Measurements from ENCODE around the gene CRADD.

CRADD gene

DNA sequence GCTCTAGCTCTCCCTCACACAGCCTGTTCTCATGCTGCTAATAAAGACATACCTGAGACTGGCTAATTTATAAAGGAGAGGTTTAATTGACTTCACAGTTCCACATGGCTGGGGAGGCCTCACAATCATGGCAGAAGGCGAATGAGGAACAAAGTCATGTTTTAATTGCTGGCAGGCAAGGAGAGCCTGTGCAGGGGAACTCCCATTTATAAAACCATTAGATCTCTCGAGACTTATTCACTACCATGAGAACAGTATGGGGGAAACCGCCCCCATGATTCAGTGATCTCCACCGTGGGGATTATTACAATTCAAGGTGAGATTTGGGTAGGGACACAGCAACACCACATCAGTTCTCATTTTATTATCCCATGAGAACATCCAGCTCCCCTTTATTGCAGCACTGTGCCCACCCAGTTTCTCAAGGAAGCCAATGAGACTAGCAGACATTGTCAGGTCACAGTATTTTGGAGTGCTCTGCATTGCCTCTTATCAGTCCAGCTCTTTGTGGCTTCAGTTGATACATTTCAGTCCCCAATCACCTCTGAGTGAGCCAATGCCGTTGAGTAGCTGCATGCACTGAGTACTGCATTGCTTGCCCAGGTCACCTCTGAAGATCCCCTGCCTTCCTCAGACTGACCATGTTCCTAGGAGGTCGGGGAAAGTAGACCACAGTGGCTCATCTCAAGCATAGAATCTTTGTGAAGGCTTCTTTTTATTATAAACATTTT, 131.2 kb downstream of the CRADD start:
- DNase-seq (ENCODE audit: low read depth), result no peak

DNA sequence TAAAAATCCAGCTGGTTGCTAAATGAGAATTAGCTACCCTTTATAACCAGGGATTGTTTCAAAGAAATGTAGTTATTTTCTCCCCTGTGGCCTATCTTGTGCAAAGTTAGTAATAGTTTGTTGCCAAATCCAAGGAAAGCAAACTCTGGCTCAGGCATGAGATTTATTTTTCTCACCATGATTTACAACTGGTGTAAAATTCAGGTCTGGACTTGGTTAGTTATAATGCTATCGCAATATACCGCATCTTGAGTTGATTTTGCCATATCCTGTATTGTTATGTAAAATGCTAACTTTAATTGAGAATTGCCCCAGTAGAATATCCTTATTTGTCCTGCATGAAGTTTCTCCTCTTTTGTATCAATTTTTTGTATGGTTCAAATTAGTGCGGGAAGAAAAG, 135.5 kb downstream of the CRADD start:
- peak; percentile 78 for DNase-seq (ENCODE audit: low read depth)

DNA sequence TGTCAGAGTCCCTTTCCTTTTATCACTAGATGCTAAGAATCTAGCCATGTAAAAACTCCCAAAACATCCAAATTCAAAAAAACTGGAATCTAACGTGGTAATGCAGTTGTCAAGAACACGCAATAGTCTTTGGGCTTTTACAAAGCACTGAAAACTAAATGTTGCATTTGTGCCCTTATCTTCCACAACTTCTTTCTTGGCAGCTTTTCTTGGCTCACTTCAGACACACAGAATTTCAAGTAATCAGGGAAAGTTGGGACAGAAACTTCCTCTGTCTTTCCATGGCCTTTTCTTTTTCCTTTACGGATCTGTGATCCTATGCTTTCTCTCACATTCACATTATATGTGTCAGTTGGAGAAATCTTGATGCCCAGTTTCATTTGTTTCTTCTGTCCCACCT, 136.0 kb downstream of the CRADD start:
- no peak for DNase-seq (ENCODE audit: low read depth)

DNA sequence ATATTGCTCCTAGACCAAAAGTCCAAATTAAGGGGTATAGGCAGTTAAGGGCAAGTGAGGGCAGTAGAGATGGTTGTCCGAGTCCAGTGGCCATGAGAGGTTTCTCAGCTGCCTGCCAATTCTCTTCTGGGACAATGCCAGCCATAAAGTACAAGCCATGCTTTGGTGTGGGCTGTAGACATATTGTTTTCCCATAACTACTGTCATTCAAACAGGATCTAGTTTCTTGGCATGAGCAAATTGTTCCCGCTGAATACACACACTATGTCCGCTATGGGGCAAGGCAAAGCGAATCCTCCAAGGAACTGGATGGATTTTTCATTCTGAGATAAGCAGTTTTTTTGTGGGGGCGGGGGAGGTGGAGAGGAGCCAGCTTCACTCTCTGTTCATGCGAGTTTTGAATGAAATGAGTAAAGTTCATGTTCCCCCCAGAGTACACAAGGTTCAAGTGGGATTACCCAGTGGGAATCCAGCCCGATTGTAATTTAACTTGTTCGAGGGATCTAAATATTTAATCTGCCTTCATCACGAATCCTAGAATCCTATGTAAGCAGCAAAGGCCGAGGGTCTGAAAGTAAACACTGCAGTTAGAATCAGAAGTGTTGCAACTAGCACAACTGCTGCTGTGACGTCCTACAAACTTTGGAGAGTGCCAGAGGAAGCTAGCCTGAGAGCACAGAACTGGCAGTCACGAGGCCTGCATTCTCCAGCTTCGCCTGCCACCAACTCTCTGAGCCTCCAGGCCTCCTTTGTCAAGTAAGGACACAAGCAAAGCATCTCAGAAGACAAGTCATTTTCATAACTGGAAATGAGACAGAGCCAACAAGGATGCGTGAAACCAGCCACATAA, 137.0 kb downstream of the CRADD start:
- DNase-seq (ENCODE audit: low read depth), result no peak

DNA sequence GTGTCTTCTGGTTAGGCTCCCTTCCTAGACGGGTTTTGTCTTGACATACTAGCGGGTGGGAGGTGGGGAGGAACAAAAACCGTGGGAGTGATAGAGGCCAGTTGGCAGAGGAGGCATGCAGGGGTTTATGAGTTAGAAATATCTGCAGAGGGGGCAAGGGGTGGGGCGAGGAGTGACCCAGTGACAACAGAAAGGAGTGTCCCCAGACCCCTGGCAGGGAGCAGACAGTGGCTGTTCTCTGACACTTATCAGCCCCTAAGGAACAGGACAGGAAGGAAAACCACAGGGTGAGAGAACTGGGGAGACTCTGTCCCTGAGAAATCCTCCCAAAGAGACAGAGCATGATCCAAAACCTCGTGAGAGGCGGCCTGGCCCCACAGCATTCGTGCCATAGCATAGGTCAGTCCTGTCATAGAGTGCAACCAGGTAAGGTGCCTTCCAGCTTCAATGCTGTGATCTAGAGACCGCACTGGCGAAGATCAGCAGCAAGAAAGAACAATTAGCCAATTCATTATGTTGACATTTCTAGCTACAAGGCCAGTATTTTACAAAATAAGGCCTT, 141.4 kb downstream of the CRADD start:
- DNase-seq (ENCODE audit: low read depth), result no peak

DNA sequence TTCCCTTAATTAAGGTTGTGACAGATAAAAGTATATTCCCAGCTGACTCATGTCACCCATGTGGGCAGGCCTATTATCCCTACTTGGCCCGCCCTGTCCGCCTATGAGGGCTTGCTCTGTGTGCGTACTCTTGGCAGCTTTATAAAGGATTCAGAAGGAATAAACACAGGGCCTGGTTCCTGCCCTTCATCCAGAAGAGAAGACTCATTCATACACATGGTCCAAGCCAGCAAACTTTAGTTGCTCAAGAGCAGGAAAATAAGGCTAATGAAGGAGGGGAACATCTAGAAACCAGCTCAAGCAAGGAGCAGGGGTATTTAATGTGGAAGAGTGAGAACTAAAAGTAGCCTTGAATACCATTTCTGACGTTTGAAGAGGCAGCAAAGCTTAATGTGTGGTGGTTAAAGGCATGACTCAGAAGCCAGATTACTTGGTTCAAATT, 141.9 kb downstream of the CRADD start:
- peak; percentile 79 for DNase-seq (ENCODE audit: low read depth)

DNA sequence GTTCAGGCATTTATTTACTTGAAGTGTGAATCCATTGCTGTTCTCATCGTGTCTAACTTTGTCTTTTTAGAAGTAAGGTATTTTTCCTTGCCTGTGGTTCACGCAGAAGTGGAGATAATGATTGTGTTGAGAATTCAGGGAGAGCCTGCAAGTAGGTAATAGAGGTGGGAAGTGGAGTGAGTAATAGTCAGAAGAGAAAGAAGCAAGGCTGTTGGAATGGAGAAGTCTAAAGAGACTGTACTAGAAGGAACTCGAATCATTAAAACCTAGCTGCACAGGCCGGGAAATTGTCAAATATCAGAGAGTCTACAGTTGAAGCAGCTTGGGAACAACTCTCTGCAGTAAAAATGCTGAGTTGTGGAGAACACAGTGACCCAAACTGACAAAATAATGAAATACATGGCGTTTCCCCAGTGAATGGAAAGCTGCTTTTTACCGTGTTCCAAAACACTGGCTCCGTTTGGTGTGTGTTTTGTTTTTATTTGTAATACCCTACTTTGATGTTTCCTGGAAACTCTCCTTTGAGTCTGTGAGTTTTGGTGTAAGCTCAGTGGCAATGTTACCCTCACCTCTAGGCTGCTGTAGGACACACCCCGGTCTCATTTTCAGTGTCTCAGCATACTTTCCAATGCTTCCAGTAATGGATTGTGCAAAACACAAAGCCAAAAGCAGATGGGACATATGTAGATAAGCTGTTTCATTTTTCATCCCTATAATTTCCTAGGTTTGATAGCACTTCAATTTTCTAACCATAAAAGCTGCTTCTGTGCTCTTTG, 146.6 kb downstream of the CRADD start:
- DNase-seq (ENCODE audit: low read depth), result no peak

DNA sequence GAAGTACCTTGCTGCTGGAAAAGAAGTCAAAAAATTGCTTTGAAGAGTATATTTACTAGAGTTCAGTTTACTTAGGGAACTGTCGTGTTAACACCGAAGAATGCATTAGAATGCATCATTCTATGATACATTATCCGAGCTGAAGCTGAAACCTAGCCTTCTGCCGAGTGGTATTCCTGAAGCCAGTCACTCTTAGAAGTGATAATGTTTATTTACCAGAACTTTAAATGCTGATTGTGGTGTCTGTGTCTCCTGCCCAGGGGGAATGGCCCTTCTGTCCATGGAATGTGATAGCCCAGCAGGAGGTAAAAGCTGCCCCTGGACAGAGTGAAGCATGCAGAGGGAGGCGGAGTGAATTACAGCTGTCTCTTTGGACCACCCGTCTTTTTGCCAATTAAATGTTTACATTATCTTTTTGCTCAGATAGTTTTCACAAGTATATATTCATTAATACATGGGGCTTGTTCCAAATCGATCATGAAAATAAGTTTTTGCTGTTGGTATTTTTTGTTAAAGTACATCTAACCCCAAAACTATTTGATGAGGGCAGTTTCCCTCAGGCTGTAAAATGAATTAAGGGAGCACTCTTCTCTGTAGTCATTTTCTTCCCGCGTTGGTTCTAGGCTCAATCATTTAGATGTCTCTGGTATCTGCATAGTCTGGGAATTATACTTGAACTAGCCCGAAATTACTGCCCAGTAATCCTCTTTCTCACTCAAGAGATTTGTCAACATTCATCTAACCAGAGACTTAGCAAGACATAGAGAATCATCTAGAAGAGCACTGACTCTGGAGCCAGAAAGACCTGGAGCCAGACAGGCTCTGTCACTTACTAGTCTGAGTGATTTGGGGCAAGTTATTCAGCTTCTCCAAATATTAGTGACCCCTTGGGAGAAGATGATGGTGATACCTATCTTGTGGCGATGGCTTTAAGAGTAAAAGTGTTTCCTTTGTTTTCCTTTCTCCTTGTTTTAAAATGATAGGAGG, 147.6 kb downstream of the CRADD start:
- DNase-seq (ENCODE audit: low read depth), result no peak

DNA sequence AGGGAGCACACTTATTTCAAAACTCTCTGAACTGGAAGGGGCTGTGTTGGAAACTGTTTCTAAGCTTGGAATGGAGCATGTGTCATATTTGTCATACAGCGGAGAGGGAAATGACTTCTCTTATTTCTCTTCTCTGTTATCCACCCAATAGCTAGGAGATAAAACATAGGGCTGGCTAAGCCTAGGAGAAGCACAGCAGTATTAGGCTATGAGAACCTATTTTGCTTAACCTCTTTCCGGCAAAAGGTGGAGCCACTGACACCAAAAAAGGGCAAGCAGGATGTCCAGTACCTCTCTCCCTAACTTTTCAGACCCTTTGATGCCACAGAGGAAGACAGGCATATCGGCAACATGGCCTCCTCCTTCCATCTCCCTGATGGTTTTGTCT, 148.3 kb downstream of the CRADD start:
- DNase-seq (ENCODE audit: low read depth), result no peak

DNA sequence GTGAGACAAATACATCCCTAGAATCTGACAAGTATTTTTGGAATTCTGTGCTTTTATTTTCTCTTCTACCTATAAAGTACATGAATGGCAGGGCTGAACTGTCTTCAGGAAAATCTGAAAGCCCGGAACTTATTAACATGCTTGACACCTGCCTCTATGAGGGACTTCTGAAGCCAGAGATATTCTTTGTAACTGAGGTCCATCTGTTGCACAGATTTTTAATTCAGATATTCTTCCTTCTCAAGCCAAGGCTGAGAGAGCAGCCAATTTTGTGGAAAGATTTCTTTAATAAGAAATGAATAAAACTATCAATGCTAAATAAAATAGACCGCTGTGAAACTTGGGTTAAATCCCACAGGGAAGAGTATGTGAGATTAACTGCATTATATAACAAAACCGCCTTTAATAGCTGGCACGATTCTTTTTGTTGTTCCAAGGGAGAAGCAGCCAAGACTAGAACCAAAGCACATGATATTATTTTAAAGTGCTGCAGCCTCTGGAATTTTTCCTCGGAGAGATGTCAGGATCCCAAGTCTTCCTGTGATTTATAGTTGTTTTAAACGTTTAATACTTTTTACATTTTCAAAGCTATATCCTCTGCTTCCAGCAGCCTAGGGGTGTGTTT, 148.9 kb downstream of the CRADD start:
- peak; percentile 64 for DNase-seq (ENCODE audit: low read depth)

DNA sequence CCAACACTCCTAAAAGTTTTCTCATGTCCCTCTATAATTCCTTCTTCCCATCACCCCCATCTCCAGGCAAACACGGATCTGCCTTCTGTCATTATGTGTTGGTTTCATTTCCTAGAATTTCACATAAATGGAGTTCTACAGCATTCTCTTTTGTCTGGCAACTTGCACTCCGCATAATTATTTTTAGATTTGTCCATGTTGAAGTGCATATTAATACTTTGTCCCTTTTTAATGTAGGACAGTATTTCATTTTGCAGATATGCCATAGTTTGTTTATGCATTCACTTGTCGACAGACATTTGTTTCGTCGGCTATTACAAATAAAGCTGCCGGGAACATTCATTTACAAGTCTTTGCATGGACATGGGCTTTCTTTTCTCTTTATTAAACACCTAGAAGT, 150.0 kb downstream of the CRADD start:
- DNase-seq (ENCODE audit: low read depth), result no peak

DNA sequence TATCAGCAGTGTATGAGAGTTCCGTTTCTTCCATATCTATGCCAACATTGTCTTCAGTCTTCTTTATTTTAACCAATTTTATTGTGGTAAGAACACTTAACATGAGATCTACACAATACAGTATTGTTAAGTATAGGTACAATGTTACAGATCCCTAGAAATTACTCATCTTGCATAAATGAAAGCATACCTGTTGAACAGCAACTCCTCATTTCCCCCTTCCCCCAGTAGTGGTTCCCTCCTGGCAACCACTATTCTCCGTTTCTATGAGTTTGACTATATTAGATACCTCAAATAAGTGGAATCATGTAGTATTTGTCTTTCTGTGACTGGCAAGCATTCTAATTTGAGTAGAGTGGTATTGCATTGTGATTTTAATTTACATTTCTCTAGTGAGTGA, 150.5 kb downstream of the CRADD start:
- no peak for DNase-seq (ENCODE audit: low read depth)

DNA sequence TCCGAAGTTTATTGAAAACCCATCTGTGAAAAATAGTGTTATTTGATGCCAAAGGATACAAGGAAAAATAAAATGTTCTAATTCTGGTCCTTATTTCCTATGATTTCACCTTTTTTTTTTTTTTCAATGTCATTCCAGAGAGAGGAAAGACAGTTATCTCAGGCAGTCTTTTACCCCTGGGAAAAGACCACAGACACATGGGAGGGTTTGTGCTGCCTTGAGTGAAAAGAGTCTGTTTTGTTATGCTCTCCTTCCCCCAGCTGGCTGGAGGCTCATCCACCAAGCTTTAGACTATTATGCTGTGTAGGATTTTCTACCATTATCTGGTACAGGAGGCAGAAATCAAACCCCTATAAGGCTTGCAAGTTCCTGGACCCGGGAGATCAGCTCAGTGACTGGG, 151.8 kb downstream of the CRADD start:
- DNase-seq (ENCODE audit: low read depth), result no peak

DNA sequence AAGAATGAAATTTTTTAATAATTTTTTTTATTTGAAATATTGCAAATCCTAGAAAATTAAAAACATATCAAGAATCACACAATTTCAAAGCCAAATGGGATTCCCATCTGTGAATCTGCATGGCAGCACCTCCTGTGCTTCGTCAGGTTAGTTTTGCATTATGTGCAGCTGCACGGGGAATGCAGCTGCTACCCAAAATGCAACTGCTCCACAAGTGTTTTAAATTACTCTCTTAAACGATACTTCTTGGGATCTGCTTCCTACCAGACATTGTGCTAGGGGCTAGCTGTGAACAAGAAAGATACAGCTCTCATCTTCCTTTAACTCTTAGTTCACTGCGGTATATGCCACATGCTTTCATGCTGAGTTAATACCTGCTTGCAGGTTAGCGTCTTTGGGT, 154.2 kb downstream of the CRADD start:
- DNase-seq (ENCODE audit: low read depth), result no peak

DNA sequence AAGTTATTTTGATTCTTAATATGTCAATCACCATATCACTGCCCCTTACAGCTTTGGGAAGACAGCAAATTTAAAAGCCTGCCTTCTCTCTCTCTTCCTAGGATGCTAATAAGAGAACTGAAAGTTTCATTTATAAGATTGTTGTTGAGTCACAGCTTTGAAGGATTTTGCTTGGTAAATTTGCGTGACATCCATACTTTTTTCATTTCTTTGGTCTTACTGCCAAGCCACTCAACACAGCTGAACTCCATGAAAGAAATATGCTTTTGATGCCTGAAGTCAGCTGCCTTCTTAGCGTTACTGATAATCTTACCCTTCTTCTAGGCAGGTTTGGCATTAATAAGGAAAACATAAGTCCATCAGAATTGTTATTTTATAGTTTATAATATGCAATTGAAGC, 155.0 kb downstream of the CRADD start:
- DNase-seq (ENCODE audit: low read depth), result no peak

DNA sequence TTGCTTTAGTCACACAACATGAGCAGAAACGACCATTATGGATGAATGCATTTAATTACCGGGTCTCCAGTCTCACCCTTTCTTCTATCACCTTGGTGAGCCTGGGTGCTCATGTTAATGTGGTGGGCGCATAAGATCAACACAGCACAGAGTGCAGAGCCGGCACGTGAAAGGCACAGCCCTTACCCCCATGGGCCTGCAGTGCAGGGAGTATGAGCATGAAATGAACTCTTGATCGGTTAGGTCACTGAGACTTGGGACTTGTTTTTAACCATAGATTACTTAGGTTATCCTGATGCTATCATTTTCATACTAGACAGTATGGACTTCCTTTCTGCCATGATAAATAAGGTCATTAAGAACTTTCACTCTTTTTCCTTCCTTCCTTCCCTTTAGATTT, 156.8 kb downstream of the CRADD start:
- DNase-seq (ENCODE audit: low read depth), result no peak

DNA sequence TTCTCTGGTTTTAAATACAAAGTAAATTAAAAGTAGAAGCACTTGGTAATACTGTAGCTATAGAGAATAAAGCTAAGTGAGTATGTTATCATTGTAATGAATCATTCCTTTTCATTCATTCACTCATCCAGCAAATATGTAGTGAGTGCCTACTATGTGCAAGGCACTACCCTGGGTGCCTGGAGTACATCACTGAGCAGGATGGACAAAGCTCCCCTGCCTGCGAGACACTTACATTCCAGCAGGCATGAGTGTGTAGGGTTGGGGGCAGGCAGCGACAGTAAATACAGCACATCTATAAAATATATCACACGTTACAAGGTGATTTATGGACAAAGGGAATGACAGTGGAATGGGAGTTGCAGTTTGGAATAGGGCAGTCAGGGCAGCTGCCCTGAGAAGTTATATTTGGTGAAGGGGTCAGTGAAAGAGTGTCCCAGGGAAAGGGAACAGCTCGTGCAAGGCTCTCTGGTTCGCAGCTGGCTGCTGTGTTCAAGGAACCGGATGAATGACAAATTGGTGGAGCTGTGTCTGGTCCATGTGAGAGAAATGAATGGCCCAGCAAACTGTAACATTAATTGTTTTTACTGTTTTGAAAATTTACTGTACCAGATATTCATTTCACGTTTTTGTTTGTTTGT, 159.6 kb downstream of the CRADD start:
- DNase-seq (ENCODE audit: low read depth), result no peak

DNA sequence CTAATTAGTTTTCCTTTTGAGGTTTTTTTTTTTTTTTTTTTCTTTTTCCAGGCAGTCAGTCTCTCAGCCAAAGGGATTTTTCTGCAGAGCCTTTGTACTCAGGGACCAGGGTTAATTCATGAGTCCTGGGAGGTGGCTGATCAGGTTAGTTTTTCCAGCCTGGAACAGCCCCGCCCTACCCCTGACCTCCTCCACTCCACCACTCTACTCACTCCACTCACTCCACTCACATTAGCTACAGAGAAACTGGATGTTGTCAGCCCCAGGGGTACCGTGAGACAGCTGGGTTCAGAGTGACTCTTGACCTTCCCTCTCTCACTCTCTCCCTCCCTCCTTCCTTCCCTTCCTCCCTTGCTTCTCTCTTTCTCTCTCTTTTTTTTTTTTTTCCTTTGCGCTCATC, 161.0 kb downstream of the CRADD start:
- DNase-seq (ENCODE audit: low read depth), result no peak

DNA sequence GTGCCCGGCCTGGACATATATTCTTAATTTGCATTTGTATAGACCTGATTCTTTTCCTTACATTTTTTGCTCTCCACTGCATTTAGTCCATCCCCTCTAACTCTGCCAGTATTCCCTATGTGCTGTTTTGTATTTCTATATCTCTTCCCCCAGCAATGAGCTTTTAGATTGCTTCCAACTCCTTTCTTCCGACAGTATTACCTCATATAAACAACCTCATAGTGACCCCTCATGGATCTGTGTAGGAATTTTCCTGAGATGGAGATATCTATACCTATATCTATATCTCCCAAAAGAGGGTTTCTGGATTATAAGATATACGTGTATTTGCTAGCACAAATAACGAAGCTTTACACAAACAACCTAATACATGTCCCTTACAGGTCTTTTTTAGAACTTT, 161.9 kb downstream of the CRADD start:
- no peak for DNase-seq (ENCODE audit: low read depth)

DNA sequence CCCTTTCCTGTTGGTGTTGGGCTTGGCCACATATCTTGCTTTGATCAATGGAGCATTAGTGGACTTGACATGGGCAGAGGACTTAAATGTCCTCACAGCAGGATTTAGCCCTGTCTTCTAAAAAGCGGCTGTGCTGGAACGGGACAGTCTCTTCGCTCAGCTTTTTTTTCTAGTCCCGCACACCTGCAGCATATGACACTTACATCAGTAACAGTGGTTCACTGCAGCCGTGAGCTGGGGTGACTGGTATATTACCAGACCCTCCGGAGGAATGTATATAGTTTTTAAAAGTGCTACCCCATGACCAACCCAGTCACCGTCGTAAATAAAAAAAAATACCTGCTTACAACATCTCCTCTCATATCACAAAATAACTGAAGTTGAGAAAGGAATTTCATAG, 164.5 kb downstream of the CRADD start:
- no peak for DNase-seq (ENCODE audit: low read depth)
